Muscle of leg (tissue), 11 donors: ENCODE results near the gene NME3. TPM values are rescaled to one million over a fixed set of nuclear protein-coding genes. Genes with fewer than 3 reads are reported as not detected.

Experiments used
- DNase-seq: peaks from one replicate; pipeline ENCODE4 v3.0.0; 2013
- H3K27ac ChIP-seq: one replicate; pipeline ENCODE4 v1.5.1; 2013; ENCODE audit warnings: mild to moderate bottlenecking, low read length, control low read depth
- H3K27me3 ChIP-seq: one replicate; pipeline ENCODE4 v1.6.1; 2013; ENCODE audit warnings: low read length; ENCODE audit not compliant: control insufficient read depth, insufficient read depth
- H3K36me3 ChIP-seq: one replicate; pipeline ENCODE4 v1.6.1; 2013; ENCODE audit warnings: low read length; ENCODE audit not compliant: control insufficient read depth, insufficient read depth
- H3K4me1 ChIP-seq: one replicate; pipeline ENCODE4 v1.6.1; 2013; ENCODE audit warnings: low read length; ENCODE audit not compliant: control insufficient read depth, insufficient read depth
- H3K4me3 ChIP-seq: one replicate; pipeline ENCODE4 v1.5.1; 2013; ENCODE audit warnings: low read length, control low read depth
- H3K9me3 ChIP-seq: replicated peaks from 2 replicates; pipeline ENCODE4 v1.6.1; 2013; ENCODE audit warnings: low read depth, low read length; ENCODE audit not compliant: control insufficient read depth
- WGBS: methylation state at CpG from one replicate; pipeline ENCODE4 v1.1.5; 2013; ENCODE audit warnings: missing lambda C conversion rate; ENCODE audit not compliant: insufficient coverage; 5-methylcytosine and 5-hydroxymethylcytosine counted together
- polyA plus RNA-seq, 8 donors: library from polyadenylated mRNA; unstranded; fragments of 120-200 nt; gene quantifications; one replicate each; pipeline versions ENCODE4 v1.2.1 to v1.2.3, GENCODE V29; 2013; ENCODE audit warnings: inconsistent platforms in 1 of 8, low replicate concordance in 1 of 8; ENCODE audit not compliant: insufficient read length in 8 of 8, insufficient read depth in 1 of 8
- total RNA-seq: library from RNA; stranded (reverse); fragments of 120-200 nt; gene quantifications from one replicate; pipeline ENCODE4 v1.2.4, GENCODE V29; 2013

NME3 gene
- total and polyA plus RNA-seq, 9 donors: 22.2 to 35.2 (median 28.1) TPM

- DNase-seq: peak; percentile 28
- WGBS: under 1% methylated on average over 64 of the region's 70 CpGs
Measured at GRCh38 chr16:1781758-1782407, 10.5 kb upstream of the NME3 start.

GRCh38 chr16:1781254-1781653, 9.9 kb upstream of the NME3 start:
- peak overlapping the region; percentile 71 for H3K4me3 ChIP-seq
- peaks cover 58% of the 10 kb centered on the region for H3K36me3 ChIP-seq
- no peaks in the 10 kb centered on the region for H3K9me3 ChIP-seq
- no peaks in the 10 kb centered on the region for H3K27me3 ChIP-seq
- no peak for DNase-seq
- H3K27ac ChIP-seq: no peak overlapping the region
- 78% methylated on average over 20 of the region's 20 CpGs for WGBS
- peaks cover 19% of the 10 kb centered on the region for H3K4me1 ChIP-seq

More at GRCh38 chr16:1781758-1782407, 10.5 kb upstream of the NME3 start:
- peaks cover 58% of the 10 kb centered on the region for H3K36me3 ChIP-seq
- peaks cover 19% of the 10 kb centered on the region for H3K4me1 ChIP-seq
- no peaks in the 10 kb centered on the region for H3K9me3 ChIP-seq
- peak overlapping the region; percentile 1 for H3K27ac ChIP-seq
- no peaks in the 10 kb centered on the region for H3K27me3 ChIP-seq
- peak overlapping the region; percentile 71 for H3K4me3 ChIP-seq

- WGBS: 98% methylated on average over 4 of the region's 6 CpGs
- Histone ChIP-seq H3K4me3 (no peak overlapping the region), H3K4me1 (peaks cover 19% of the 10 kb centered on the region), H3K9me3 (no peaks in the 10 kb centered on the region), H3K27me3 (no peaks in the 10 kb centered on the region), H3K27ac (no peak overlapping the region), H3K36me3 (peaks cover 58% of the 10 kb centered on the region)
- DNase-seq: no peak
Measured at GRCh38 chr16:1780677-1781072, 9.3 kb upstream of the NME3 start.

- no peak overlapping the region for H3K27ac ChIP-seq
Measured at GRCh38 chr16:1779741-1780676, 8.7 kb upstream of the NME3 start.

GRCh38 chr16:1779234-1779701, 7.9 kb upstream of the NME3 start:
- Histone ChIP-seq H3K36me3 (peaks cover 60% of the 10 kb centered on the region), H3K4me3 (no peak overlapping the region), H3K4me1 (peaks cover 24% of the 10 kb centered on the region), H3K9me3 (no peaks in the 10 kb centered on the region), H3K27me3 (no peaks in the 10 kb centered on the region), H3K27ac (no peak overlapping the region)
- 85% methylated on average over 7 of the region's 8 CpGs for WGBS
- no peak for DNase-seq

More at GRCh38 chr16:1779741-1780676, 8.7 kb upstream of the NME3 start:
- DNase-seq: no peak
- no peak overlapping the region for H3K4me3 ChIP-seq
- peaks cover 19% of the 10 kb centered on the region for H3K4me1 ChIP-seq
- H3K9me3 ChIP-seq: no peaks in the 10 kb centered on the region
- H3K36me3 ChIP-seq: peaks cover 58% of the 10 kb centered on the region
- H3K27me3 ChIP-seq: no peaks in the 10 kb centered on the region
- WGBS: 83% methylated on average over 17 of the region's 27 CpGs

GRCh38 chr16:1778200-1779179, 7.1 kb upstream of the NME3 start:
- H3K4me1 ChIP-seq: peaks cover 25% of the 10 kb centered on the region
- no peaks in the 10 kb centered on the region for H3K27me3 ChIP-seq
- 76% methylated on average over 29 of the region's 34 CpGs for WGBS
- no peaks in the 10 kb centered on the region for H3K9me3 ChIP-seq
- no peak overlapping the region for H3K4me3 ChIP-seq
- no peak overlapping the region for H3K27ac ChIP-seq
- H3K36me3 ChIP-seq: peaks cover 61% of the 10 kb centered on the region
- no peak for DNase-seq

- DNase-seq: no peak
- Histone ChIP-seq H3K27ac (no peak overlapping the region), H3K4me1 (peaks cover 25% of the 10 kb centered on the region), H3K9me3 (no peaks in the 10 kb centered on the region), H3K4me3 (no peak overlapping the region), H3K27me3 (no peaks in the 10 kb centered on the region), H3K36me3 (peaks cover 61% of the 10 kb centered on the region)
- WGBS: 79% methylated on average over 35 of the region's 36 CpGs
Measured at GRCh38 chr16:1777375-1778199, 6.2 kb upstream of the NME3 start.

GRCh38 chr16:1776991-1777374, 5.6 kb upstream of the NME3 start:
- Histone ChIP-seq H3K27ac (no peak overlapping the region), H3K36me3 (peaks cover 61% of the 10 kb centered on the region), H3K4me1 (peaks cover 31% of the 10 kb centered on the region), H3K27me3 (no peaks in the 10 kb centered on the region), H3K4me3 (no peak overlapping the region), H3K9me3 (no peaks in the 10 kb centered on the region)
- DNase-seq: no peak
- WGBS: 75% methylated on average over 22 of the region's 22 CpGs

- peaks cover 32% of the 10 kb centered on the region for H3K4me1 ChIP-seq
- H3K36me3 ChIP-seq: peaks cover 61% of the 10 kb centered on the region
- no peaks in the 10 kb centered on the region for H3K9me3 ChIP-seq
- no peak for DNase-seq
- H3K27ac ChIP-seq: no peak overlapping the region
- no peaks in the 10 kb centered on the region for H3K27me3 ChIP-seq
- WGBS: 77% methylated on average over 7 of the region's 13 CpGs
- H3K4me3 ChIP-seq: no peak overlapping the region
Measured at GRCh38 chr16:1776672-1776955, 5.3 kb upstream of the NME3 start.
